Cortex of kidney (tissue), 1 donor: Measurements from ENCODE around the gene PCDHGA2.
"Not testable (repeated sequence)": the region's sequence is repeated elsewhere in the genome, so short reads cannot be mapped to it uniquely, and the experiment has no call there.

ENCODE experiments used
- DNase-seq: peaks from one replicate; lab custom pipeline; 2025; lab: John Stamatoyannopoulos, UW

Gene PCDHGA2

DNA sequence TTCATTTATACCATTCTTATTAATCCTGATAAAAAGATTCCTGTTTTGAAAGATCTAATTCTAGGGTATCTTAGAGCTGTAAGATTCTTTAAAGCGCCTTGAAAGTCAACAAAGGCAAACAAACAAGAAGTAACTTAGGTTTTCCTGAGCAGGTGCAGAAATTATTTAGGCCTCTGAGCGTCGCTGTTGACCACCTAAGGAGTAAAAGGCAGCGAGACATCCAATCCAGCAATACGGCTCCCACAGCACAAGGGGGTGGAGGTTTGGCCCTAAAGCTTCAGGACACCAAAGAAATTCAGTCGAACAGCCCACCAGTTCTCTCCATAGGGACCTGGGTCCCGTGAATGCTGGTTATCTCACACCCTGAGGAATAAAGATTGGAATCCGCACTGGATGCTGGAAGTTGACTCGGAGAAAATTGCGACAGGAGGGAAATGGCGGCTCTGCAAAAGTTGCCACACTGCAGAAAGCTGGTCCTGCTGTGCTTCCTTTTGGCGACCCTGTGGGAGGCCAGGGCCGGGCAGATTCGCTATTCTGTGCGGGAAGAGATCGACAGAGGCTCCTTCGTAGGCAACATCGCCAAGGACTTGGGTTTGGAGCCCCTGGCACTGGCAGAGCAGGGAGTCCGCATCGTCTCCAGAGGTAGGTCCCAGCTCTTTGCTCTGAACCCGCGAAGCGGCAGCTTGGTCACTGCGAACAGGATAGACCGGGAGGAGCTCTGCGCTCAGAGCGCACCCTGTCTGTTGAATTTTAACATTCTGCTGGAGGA, at the start of gene PCDHGA2:
TSS of gene PCDHGA2 (plus strand) at position 223 of the 769 bp plus-strand sequence.
- DNase-seq = no peak

DNA sequence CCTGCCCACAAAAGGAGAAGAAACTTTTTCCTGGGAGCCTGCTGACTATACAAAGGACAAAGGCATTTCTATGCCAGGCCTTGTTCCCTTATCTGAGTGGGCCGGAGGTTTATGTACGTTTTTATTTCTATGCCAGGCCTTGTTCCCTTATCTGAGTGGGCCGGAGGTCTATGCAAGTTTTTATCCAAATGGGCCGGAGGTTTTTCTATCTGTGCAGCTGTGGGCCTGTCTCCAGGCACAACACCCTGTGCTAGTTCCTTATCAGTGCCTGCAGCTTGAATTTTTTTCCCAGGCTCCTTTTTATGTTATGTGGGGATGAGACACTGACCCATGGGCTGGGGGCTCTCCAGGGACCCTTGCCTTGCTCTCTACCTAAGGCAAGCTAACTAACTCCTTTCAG, 40.2 kb upstream of the PCDHGA2 start:
- DNase-seq = no peak

GRCh38 chr5:141303756-141304155, 34.8 kb upstream of the PCDHGA2 start, which contains the start of gene SLC25A2:
Gene SLC25A2, minus strand, starts transcription at chr5:141304049. Its CDS starts 184 bp downstream, at chr5:141303865.
- DNase-seq = no peak

DNA sequence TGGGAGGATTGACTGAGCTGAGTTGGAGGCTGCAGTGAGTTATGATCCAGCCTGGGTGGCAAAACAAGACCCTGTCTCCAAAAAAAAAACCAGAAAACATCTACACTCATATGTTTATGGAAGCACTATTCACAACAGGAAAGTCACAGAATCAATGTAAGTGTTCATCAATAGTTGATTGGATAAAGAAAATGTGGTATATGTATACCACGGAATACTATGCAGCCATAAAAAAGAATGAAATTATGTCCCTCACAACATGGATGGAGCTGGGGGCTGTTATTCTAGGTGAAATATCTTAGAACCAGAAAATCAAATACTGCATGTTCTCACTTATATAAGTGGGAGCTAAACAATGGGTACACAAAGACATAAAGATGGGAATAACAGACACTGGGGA, 31.9 kb upstream of the PCDHGA2 start:
- DNase-seq = no peak

DNA sequence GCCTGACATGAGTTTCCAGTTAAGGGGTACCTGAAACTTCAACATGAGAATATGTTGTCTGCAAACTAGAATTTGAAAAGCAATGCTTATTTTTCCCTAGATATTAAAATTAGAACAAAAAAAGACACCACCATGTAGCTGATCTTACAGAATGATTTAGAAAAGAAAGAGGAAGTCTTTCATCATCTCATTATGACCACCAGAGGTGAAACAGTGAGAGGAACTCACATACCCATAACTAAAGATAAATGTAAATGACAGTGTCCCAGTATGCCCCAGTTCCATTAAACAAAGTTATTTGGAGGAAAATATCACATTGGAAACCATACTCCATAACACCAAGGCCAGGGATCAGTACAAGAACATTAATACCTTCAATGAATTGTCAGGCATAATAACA, 24.8 kb upstream of the PCDHGA2 start:
- no peak for DNase-seq

GRCh38 chr5:141316963-141317362, 21.6 kb upstream of the PCDHGA2 start:
- DNase-seq = not testable (repeated sequence)

DNA sequence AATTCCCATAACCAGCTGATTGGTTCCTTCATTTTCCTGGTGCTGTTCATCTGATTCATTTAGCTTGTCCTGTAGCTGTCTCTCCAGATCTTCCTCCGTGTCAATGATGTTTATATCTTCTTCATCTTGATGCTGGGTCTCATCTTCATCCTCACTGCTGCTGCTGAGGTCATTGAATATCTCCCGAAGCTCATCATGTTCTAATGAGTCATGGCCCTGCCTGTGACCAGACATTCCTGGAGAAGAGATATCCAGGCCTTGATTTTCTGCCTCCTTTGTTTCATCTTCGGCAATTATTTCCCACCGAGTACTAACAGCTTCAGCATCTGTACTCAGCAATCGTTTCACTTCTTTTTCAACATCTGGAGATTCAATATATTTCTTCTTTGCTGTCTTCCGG, 19.4 kb upstream of the PCDHGA2 start:
- no peak for DNase-seq

- DNase-seq = no peak
Measured at GRCh38 chr5:141319699-141320098, 18.9 kb upstream of the PCDHGA2 start.

DNA sequence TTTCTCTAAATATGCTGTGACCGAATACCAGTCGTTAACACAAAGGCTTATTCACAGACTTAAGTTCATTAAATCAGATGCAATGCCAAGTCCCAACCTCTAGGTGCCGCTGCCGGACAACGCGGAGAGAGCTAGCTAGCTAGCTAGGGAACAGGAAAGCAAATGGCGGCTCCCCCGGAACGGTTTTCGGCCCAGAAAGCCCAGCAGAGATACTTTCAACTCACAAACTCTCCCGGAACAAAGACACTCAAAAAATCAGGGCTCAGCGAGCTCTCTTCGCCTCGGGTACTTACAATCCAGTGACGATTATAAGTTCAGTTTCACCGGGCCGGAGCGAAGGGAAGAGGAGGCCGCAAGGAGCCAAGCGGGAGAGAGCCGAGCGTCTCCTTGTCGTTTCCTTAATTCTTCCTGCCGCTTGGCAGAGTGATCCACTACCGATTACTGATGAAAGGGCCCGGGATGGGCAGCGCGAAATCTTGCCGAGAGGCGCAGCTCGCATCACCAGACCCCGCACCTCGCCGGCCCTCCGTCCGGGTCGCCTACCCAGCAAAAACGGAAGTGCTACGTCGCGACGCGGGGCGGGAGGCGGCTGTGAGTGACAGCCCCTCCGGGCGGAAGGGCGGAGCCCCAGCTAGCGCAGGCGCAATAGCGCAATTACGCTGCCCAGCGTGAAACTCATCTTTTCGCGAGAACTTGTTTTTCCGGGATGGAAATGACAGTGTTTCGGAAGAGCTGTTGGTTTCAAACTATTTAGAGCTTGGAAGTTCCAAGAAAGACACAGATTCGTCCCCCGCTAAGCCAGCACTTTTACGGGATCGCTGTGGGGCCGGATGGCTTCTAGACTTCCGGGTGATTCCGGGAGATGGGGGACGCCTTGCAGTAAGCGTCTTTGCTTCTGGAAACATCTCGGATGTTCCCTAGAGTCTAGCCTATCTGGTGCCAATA, 18.1 kb upstream of the PCDHGA2 start, which contains the start of gene TAF7:
TSS of gene TAF7 (minus strand) at position 560 of the 945 bp plus-strand sequence. CDS start 740 bp downstream, outside the sequence.
- DNase-seq = no peak

GRCh38 chr5:141322261-141322660, 16.3 kb upstream of the PCDHGA2 start:
- no peak for DNase-seq

DNA sequence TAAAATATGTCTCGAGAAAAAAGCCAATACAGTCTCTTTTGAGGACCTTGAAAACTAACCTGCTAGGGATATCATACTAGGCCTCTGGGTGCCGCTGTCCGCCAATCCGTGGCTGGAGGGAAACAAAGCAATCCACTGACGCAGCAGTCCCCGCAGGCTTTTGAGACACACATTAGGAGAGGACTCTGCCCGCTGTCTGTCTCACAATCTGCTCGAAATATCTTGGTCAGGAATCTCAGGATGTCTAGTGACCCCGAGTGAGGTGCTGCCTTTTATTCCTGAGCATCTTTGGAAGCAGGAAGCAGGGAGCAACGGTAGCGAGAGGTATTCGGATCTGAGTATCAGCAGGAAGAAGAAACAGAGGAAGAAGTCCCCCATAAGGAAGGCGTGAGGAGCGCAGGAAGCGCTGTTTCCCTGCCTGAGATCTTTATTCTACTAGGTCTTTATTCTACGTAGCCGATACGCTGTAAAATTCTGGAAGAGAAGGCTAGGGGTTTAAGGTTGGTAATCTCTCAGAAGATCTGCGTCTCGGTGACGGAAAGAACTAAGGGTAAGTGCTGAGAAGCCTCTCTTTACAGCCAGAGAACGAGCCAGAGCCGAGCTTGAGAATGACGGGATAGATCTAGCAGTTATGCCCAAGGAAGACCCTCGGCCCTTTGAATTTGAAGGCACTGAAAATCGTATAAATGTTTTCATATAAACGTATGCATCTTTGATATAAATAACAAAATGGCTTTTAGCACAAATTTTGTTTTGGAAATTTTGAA, 12.3 kb upstream of the PCDHGA2 start:
- DNase-seq = no peak

DNA sequence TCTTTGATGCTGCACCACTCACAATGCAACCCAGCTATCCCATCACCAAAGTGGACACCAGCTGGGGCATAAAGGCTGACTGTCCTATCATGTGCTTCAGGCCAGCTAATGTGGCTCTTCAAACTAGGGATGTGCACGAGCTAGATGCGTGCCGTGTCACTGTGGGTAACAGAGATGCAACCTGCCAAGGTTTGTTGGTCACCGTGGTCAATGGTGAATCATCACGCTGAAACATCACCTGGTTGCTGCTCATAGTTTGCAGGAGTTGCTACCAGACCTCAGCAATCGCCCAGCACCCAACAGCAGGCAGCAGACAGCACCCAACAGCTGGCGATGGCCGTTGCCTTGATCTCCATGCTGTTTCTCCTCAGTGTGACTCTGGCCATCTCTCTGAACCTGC, 10.3 kb upstream of the PCDHGA2 start:
- no peak for DNase-seq

GRCh38 chr5:141330299-141331080, 8.1 kb upstream of the PCDHGA2 start, which contains the start of gene PCDHGA1:
Gene PCDHGA1, plus strand, starts transcription at chr5:141330514.
- no peak for DNase-seq

- DNase-seq = not testable (repeated sequence)
Measured at GRCh38 chr5:141332571-141332970, 6.0 kb upstream of the PCDHGA2 start.

DNA sequence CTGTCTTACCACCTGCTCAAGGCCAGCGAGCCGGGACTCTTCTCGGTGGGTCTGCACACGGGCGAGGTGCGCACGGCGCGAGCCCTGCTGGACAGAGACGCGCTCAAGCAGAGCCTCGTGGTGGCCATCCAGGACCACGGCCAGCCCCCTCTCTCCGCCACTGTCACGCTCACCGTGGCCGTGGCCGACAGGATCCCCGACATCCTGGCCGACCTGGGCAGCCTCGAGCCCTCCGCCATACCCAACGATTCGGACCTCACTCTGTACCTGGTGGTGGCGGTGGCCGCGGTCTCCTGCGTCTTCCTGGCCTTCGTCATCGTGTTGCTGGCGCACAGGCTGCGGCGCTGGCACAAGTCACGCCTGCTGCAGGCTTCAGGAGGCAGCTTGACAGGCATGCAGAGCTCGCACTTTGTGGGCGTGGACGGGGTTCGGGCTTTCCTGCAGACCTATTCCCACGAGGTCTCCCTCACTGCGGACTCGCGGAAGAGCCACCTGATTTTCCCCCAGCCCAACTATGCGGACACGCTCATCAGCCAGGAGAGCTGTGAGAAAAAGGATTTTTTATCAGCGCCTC, 2.3 kb downstream of the PCDHGA2 start:
- DNase-seq = not testable (repeated sequence)

GRCh38 chr5:141342773-141343172, 4.2 kb downstream of the PCDHGA2 start:
- DNase-seq = no peak

DNA sequence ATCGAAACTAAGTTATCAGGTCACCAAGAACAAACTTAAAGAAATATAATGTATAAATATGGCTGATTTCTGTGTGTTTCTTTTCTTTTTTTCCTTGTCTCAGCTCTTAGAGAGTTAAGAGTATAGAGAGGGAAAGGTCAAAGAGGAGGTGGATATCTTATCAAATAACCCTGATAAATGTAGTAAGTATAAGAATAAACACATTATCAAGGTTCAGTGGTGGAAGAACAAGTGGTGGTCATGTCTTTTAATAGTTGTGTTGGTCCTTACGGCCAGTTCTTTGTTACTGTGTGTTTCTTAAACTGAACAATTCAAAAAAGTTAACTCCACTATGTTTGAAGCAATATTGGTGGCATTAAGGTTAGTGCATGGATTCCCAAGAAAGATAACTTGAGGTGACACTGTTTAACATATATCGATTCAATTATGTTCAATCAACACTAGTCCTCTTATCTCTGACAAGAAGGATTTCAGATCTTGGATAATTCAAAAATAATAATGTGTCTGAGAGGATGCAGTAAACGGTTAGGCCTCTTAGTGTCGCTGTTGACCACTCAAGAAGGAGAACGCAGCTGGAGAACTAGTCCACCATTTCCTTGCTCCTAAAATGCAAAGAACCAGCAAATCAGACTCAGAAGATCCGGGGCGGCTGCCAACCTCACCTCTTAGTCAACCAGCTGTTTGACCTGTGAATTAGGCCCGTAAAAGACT, 4.8 kb downstream of the PCDHGA2 start, which contains the start of gene PCDHGA3:
TSS of gene PCDHGA3 (plus strand) at position 588 of the 711 bp plus-strand sequence. CDS start 205 bp downstream, outside the sequence.
- DNase-seq = no peak

DNA sequence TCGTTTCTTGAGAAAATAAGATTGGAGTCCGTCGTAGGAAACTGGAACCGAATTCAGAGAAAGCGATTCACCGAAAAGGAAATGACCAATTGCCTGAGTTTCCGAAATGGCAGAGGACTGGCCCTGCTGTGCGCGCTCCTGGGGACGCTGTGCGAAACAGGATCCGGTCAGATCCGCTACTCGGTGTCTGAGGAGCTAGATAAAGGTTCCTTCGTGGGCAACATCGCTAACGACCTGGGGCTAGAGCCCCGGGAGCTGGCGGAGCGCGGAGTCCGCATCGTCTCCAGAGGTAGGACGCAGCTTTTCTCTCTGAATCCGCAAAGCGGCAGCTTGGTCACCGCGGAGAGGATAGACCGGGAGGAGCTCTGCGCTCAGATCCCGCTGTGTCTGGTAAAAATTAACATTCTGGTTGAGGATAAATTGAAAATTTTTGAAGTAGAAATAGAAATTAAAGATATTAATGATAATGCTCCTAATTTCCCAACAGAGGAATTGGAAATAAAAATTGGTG, 5.4 kb downstream of the PCDHGA2 start:
- DNase-seq = no peak

GRCh38 chr5:141345327-141345726, 6.8 kb downstream of the PCDHGA2 start:
- DNase-seq = no peak

- not testable (repeated sequence) for DNase-seq
Measured at GRCh38 chr5:141346017-141346416, 7.5 kb downstream of the PCDHGA2 start.
